ENCODE results near the gene WBP11. TPM values are rescaled to one million over a fixed set of nuclear protein-coding genes. Genes with fewer than 3 reads are reported as not detected.

WBP11 gene
- total RNA-seq, 1 experiment from 2014 or later, result 111 TPM

DNA sequence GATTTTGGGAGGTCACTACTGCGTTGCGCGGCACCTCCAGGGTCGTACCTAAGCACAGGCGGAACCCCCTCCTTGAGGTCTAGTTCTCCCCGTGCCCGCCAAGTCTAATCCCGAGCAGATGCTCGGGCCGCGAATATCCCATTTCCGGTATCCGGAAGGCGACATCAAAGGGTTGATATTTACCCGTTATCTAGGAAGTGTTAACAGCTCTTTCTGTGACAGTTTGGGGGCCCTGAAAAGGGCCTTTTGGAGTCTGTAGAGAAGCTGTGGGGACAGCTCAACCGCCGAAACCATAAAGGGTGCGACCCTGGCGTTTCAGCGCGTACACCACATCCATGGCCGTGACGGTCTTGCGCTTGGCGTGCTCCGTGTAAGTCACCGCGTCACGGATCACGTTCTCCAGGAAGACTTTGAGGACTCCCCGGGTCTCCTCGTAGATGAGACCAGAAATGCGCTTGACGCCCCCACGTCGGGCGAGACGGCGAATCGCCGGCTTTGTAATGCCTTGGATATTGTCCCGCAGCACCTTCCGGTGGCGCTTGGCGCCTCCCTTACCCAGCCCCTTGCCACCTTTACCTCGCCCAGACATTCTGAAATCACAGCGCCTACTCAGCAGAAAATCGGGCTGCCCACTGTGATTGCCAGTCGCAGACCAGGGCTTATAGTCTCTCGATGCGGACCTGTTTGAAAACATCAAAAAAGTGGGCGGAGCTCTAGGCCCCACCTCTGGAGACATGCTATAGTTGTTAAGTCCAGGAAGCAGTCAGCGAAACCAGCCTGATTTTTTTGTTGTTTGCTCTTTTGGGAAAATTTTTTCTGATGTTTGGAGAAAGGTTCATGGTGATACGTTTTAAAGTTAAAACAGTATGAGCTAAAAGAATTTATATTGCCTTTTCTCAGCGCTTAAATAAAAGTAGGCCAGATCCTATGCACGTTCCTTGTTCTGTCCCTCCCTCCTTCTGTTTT lies 32.5 kb downstream of the WBP11 start (continued):
- TF ChIP-seq, protein P1, sequence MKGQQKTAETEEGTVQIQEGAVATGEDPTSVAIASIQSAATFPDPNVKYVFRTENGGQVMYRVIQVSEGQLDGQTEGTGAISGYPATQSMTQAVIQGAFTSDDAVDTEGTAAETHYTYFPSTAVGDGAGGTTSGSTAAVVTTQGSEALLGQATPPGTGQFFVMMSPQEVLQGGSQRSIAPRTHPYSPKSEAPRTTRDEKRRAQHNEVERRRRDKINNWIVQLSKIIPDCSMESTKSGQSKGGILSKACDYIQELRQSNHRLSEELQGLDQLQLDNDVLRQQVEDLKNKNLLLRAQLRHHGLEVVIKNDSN (CRISPR knock-in tag; IDR thresholded peaks at IDR 0.05), result peak; percentile 21
- peak; percentile 63 for TF ChIP-seq TEAD4 (CRISPR knock-in tag; IDR thresholded peaks at IDR 0.05)
- TF ChIP-seq ZNF317 (CRISPR knock-in tag; IDR thresholded peaks at IDR 0.05; ENCODE audit: borderline replicate concordance, low read depth), result no peak; the same call in 1 of the 2 replicates
- 0 out of 2 replicates have a peak, but pooled peaks have one; percentile 17 for TF ChIP-seq SMAD4 (CRISPR knock-in tag; IDR thresholded peaks at IDR 0.05)
- TF ChIP-seq FOXP1 (CRISPR knock-in tag; IDR thresholded peaks at IDR 0.05; ENCODE audit: borderline replicate concordance), result peak; percentile 79
- TF ChIP-seq, protein P2, sequence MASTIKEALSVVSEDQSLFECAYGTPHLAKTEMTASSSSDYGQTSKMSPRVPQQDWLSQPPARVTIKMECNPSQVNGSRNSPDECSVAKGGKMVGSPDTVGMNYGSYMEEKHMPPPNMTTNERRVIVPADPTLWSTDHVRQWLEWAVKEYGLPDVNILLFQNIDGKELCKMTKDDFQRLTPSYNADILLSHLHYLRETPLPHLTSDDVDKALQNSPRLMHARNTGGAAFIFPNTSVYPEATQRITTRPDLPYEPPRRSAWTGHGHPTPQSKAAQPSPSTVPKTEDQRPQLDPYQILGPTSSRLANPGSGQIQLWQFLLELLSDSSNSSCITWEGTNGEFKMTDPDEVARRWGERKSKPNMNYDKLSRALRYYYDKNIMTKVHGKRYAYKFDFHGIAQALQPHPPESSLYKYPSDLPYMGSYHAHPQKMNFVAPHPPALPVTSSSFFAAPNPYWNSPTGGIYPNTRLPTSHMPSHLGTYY (CRISPR knock-in tag; IDR thresholded peaks at IDR 0.05), result peak; percentile 92; the same call in 1 of the 2 replicates
- peak; percentile 95 for TF ChIP-seq PRRX2 (CRISPR knock-in tag; IDR thresholded peaks at IDR 0.05)
- TF ChIP-seq, protein P3, sequence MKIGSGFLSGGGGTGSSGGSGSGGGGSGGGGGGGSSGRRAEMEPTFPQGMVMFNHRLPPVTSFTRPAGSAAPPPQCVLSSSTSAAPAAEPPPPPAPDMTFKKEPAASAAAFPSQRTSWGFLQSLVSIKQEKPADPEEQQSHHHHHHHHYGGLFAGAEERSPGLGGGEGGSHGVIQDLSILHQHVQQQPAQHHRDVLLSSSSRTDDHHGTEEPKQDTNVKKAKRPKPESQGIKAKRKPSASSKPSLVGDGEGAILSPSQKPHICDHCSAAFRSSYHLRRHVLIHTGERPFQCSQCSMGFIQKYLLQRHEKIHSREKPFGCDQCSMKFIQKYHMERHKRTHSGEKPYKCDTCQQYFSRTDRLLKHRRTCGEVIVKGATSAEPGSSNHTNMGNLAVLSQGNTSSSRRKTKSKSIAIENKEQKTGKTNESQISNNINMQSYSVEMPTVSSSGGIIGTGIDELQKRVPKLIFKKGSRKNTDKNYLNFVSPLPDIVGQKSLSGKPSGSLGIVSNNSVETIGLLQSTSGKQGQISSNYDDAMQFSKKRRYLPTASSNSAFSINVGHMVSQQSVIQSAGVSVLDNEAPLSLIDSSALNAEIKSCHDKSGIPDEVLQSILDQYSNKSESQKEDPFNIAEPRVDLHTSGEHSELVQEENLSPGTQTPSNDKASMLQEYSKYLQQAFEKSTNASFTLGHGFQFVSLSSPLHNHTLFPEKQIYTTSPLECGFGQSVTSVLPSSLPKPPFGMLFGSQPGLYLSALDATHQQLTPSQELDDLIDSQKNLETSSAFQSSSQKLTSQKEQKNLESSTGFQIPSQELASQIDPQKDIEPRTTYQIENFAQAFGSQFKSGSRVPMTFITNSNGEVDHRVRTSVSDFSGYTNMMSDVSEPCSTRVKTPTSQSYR (CRISPR knock-in tag; IDR thresholded peaks at IDR 0.05), result no peak
- TF ChIP-seq JAZF1 (CRISPR knock-in tag; IDR thresholded peaks at IDR 0.05), result no peak
- peak; percentile 27; the same call in 1 of the 2 replicates for TF ChIP-seq GABPB1 (CRISPR knock-in tag; IDR thresholded peaks at IDR 0.05)
- TF ChIP-seq ZNF138 (CRISPR knock-in tag; conservative IDR thresholded peaks at IDR 0.05), result peak; percentile 20; the same call in 1 of the 2 replicates
- TF ChIP-seq, protein P4, sequence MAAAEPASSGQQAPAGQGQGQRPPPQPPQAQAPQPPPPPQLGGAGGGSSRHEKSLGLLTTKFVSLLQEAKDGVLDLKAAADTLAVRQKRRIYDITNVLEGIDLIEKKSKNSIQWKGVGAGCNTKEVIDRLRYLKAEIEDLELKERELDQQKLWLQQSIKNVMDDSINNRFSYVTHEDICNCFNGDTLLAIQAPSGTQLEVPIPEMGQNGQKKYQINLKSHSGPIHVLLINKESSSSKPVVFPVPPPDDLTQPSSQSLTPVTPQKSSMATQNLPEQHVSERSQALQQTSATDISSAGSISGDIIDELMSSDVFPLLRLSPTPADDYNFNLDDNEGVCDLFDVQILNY (CRISPR knock-in tag; IDR thresholded peaks at IDR 0.05), result peak; percentile 54; the same call in 1 of the 2 replicates
- TF ChIP-seq NFYB (CRISPR knock-in tag; conservative IDR thresholded peaks at IDR 0.05; ENCODE audit: low read depth), result no peak; the same call in none of the 2 replicates
- TF ChIP-seq STAT6 (CRISPR knock-in tag; conservative IDR thresholded peaks at IDR 0.05; ENCODE audit: low read depth), result 0 out of 2 replicates have a peak, but pooled peaks have one; percentile 75

- H3K27ac Mint-ChIP-seq, result peak overlapping the region; percentile 100
- ATAC-seq, result peak; percentile 17
- POLR2A ChIA-PET, result interaction anchor here (0.7 to 3.2 kb wide), 9 partner anchors 12 to 1514 kb away, joined by 3 to 23 read pairs (median 3); partner anchors contain the start of genes C12orf60 and WBP11
- peaks cover 40% of the 10 kb centered on the region for H3K4me1 Mint-ChIP-seq
- CTCF ChIA-PET, result interaction anchor here (0.5 to 3.5 kb wide), 6 partner anchors 14 to 1725 kb away, joined by 3 to 21 read pairs (median 7); partner anchors contain the start of genes C12orf60 and WBP11
- H3K27me3 Mint-ChIP-seq (ENCODE audit: low read depth), result no peaks in the 10 kb centered on the region; the same call in 1 of the 2 replicates
- peak; percentile 89 for DNase-seq (ENCODE audit: low spot score)
- H3K9me3 Mint-ChIP-seq, result peaks cover 12% of the 10 kb centered on the region
- peaks cover 32% of the 10 kb centered on the region for H3K36me3 Mint-ChIP-seq
- peak overlapping the region; percentile 99 for H3K4me3 Mint-ChIP-seq
- TF ChIP-seq, protein P5, sequence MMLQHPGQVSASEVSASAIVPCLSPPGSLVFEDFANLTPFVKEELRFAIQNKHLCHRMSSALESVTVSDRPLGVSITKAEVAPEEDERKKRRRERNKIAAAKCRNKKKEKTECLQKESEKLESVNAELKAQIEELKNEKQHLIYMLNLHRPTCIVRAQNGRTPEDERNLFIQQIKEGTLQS (CRISPR knock-in tag; conservative IDR thresholded peaks at IDR 0.05), result peak; percentile 81; the same call in 1 of the 2 replicates
- TF ChIP-seq MXD4 (CRISPR knock-in tag; IDR thresholded peaks at IDR 0.05; ENCODE audit: borderline replicate concordance) (no peak), ZBTB21 (CRISPR knock-in tag; IDR thresholded peaks at IDR 0.05; ENCODE audit: borderline replicate concordance) (0 out of 2 replicates have a peak, but pooled peaks have one; percentile 62), GRHL2 (CRISPR knock-in tag; IDR thresholded peaks at IDR 0.05; ENCODE audit: insufficient replicate concordance, severe bottlenecking) (no peak), CBFB (CRISPR knock-in tag; IDR thresholded peaks at IDR 0.05; ENCODE audit: low read depth) (0 out of 2 replicates have a peak, but pooled peaks have one; percentile 34), JAZF1 (CRISPR knock-in tag; IDR thresholded peaks at IDR 0.05) (no peak), NR3C1 (CRISPR knock-in tag; conservative IDR thresholded peaks at IDR 0.05; ENCODE audit: low read depth) (peak; percentile 68; the same call in 1 of the 2 replicates), AR (CRISPR knock-in tag; IDR thresholded peaks at IDR 0.05) (peak; percentile 98)
These were observed 33.2 kb downstream of the WBP11 start for GRCh38 chr12:14769969-14770495.
